ENCODE measurements around the gene HLA-DRB5. TPM values are rescaled to one million over a fixed set of nuclear protein-coding genes. Genes with fewer than 3 reads are reported as not detected.

Gene HLA-DRB5
- total RNA-seq, 1 experiment from 2014 or later = not detected

Other genes with a start within 250 kb of the HLA-DRB5 start
- not detected in 2 replicates for gene TSBP1, start 158.4 kb downstream of the HLA-DRB5 start, total RNA-seq (2014; rRNA removed; shearing (Covaris generic); ENCODE audit: low replicate concordance)
- not detected in 2 replicates for gene BTNL2, start 123.1 kb downstream of the HLA-DRB5 start, total RNA-seq (2014; rRNA removed; shearing (Covaris generic); ENCODE audit: low replicate concordance)
- gene HLA-DRA, start 90.4 kb downstream of the HLA-DRB5 start, total RNA-seq (2014; rRNA removed; shearing (Covaris generic); ENCODE audit: low replicate concordance) = not detected in 2 replicates
- 0.17 TPM in 1 of 2 replicates, not detected in the other for gene HLA-DRB1, start 59.6 kb upstream of the HLA-DRB5 start, total RNA-seq (2014; rRNA removed; shearing (Covaris generic); ENCODE audit: low replicate concordance)
- gene HLA-DQA1, start 107.1 kb upstream of the HLA-DRB5 start, total RNA-seq (2014; rRNA removed; shearing (Covaris generic); ENCODE audit: low replicate concordance) = not detected in 2 replicates
- gene HLA-DQB1, start 136.4 kb upstream of the HLA-DRB5 start, total RNA-seq (2014; rRNA removed; shearing (Covaris generic); ENCODE audit: low replicate concordance) = not detected in 2 replicates
- not detected in 2 replicates for gene HLA-DQA2, start 211.1 kb upstream of the HLA-DRB5 start, total RNA-seq (2014; rRNA removed; shearing (Covaris generic); ENCODE audit: low replicate concordance)
- gene HLA-DQB2, start 233.2 kb upstream of the HLA-DRB5 start, total RNA-seq (2014; rRNA removed; shearing (Covaris generic); ENCODE audit: low replicate concordance) = not detected in 2 replicates

All from Caki2 (cell line).